ENCODE data around the gene NPFFR1. TPM values are rescaled to one million over a fixed set of nuclear protein-coding genes. Genes with fewer than 3 reads are reported as not detected.

The NPFFR1 gene
- total RNA-seq, 4 donors from 2014 or later, result 0.22 to 0.42 TPM; not detected in 2

DNA sequence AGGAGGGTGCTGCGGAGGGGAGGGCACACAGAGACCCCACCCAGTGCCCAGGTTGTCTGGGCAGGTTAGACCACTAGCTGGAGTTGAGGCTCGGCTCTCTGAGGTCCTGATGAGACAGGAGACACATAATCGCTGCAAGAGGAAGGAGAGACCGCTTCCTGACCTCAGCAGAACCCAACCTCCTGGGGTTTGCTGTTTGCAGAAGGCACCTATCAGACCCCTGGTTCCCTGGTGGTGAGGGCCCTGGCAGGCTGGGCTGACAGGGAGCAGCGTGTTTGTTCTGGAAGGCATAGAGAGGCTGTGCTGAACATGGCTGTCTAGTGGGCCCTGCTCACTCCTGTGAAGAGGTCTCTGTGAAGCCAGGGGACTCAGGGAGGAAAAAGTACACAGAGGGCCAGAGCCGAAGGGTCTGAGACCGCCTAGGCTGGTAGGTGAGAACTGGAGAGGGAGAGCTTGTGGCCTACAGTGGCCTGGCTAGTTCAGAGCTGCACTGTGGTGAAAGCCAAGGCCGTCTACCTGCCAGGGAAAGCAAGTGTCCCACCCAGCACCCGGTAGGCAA lies 39.4 kb upstream of the NPFFR1 start:
- intact Hi-C loops (cut with DNase I; ENCODE audit: low total_unique reads), result no loop called here
- no peak for DNase-seq (ENCODE audit: low spot score in 2 of 2)
- WGBS, 2 donors, result 87 to 93% methylated on average over 9 of the region's 9 CpGs
- H3K4me3 ChIP-seq (ENCODE audit: low read depth, poor library complexity, severe bottlenecking), result no peak overlapping the region
- TF ChIP-seq POLR2A (IDR thresholded peaks at IDR 0.05), result no peak
- TF ChIP-seq, protein P1, sequence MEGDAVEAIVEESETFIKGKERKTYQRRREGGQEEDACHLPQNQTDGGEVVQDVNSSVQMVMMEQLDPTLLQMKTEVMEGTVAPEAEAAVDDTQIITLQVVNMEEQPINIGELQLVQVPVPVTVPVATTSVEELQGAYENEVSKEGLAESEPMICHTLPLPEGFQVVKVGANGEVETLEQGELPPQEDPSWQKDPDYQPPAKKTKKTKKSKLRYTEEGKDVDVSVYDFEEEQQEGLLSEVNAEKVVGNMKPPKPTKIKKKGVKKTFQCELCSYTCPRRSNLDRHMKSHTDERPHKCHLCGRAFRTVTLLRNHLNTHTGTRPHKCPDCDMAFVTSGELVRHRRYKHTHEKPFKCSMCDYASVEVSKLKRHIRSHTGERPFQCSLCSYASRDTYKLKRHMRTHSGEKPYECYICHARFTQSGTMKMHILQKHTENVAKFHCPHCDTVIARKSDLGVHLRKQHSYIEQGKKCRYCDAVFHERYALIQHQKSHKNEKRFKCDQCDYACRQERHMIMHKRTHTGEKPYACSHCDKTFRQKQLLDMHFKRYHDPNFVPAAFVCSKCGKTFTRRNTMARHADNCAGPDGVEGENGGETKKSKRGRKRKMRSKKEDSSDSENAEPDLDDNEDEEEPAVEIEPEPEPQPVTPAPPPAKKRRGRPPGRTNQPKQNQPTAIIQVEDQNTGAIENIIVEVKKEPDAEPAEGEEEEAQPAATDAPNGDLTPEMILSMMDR (IDR thresholded peaks at IDR 0.05), result no peak

DNA sequence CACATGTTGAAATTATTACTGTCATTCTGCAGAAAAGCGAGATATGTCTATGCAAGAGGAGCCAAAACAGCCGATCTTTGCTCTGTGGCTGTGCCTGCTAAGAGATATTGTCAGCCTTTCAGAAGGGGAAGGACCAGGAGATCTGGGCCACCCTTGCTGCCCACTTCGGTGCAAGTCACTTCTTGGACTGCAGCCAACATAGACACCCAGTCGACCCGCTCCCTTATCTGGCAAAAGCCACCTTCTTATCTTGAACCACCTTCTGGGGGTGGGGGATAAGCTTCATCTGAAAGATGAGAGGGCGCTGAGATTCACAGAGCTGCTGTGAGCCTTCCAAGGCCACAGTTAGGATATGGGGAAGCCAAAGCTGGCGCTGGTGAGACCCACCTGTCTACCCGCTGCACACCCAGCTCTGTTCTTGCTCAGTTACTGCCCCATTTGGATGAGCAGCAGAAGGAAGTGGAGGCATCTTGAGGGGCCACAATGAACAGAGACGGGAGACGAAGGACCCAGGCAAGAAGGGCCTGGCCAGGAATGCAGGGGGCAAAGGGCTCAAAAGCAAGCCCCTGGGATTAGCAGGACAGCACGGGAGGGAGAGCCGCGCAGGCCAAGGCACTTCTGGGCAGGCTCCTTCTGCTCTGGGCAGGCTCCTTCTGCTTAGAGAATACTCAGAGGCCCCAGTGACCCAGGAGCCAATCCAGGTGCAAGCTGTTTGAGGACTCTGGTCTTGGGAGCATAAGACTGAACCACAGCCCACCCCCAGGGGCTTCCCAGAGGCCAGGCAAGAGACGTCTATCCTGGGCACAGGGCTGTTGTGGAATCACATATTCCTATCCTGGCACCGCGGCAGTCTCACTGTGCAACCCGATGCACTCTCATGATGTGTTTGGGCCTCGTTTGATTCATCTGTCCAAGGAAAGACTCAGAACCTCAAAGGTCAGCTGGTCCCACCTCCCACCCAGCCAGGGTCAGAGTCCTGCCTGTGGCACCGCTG lies 38.4 kb upstream of the NPFFR1 start:
- WGBS, 2 donors, result 93 to 94% methylated on average over 19 of the region's 19 CpGs
- no peak for TF ChIP-seq POLR2A (IDR thresholded peaks at IDR 0.05)
- TF ChIP-seq, protein P1 (IDR thresholded peaks at IDR 0.05), result no peak
- intact Hi-C loops (cut with DNase I; ENCODE audit: low total_unique reads), result no loop called here
- no peak for DNase-seq (ENCODE audit: low spot score in 2 of 2)
- no peak overlapping the region for H3K4me3 ChIP-seq (ENCODE audit: low read depth, poor library complexity, severe bottlenecking)

DNA sequence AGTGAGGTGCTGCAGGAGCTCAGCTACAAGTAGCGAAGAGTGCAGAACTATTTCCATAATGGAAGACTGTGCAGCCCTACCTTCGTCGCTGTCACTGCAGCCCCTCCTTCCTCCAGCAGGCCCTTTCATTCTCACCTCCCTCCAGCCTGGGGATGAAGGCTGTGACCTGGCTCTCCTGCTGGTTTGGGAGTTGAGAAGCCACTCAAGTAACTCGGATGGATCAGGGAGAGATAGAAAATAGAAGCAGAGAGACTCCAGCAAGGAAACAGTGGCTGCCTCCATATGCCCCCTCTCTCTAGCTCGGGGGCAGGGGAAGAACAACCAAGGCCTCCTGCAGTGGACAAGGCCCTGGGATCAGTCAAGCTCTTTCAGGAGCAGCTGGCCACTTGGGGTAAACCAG lies 37.4 kb upstream of the NPFFR1 start:
- TF ChIP-seq, protein P1 (IDR thresholded peaks at IDR 0.05), result no peak
- no peak for TF ChIP-seq POLR2A (IDR thresholded peaks at IDR 0.05)
- no peak for DNase-seq (ENCODE audit: low spot score in 2 of 2)
- intact Hi-C loops (cut with DNase I; ENCODE audit: low total_unique reads), result no loop called here

DNA sequence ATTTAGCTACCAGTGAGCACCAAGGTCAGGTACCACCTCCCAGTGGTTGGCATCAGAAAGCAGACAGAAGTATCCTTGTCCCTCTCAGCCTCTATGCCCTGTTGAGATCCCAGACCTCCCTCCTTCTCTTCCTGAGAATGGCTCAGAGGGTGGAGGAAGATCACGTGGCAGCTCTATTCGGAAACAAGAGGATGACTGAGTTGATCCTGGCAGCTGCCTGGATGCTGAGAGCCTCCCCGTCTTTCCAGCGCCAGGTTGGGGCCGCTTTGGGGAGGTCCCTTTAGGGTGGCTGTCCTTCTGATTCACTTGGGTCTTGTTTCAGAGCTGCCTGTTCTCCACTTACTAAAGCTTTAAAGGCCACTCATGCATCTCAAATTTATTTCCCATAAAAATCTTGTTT lies 36.9 kb upstream of the NPFFR1 start:
- intact Hi-C loops (cut with DNase I; ENCODE audit: low total_unique reads), result no loop called here
- no peak overlapping the region for H3K4me3 ChIP-seq (ENCODE audit: low read depth, poor library complexity, severe bottlenecking)
- no peak for DNase-seq (ENCODE audit: low spot score in 2 of 2)
- no peak for TF ChIP-seq POLR2A (IDR thresholded peaks at IDR 0.05)
- TF ChIP-seq, protein P1 (IDR thresholded peaks at IDR 0.05), result no peak
- 45 to 77% methylated on average over 5 of the region's 5 CpGs for WGBS, 2 donors

More for the DNA sequence above, 37.4 kb upstream of the NPFFR1 start:
- WGBS, 2 donors, result 80 to 93% methylated on average over 5 of the region's 5 CpGs
- no peak overlapping the region for H3K4me3 ChIP-seq (ENCODE audit: low read depth, poor library complexity, severe bottlenecking)

DNA sequence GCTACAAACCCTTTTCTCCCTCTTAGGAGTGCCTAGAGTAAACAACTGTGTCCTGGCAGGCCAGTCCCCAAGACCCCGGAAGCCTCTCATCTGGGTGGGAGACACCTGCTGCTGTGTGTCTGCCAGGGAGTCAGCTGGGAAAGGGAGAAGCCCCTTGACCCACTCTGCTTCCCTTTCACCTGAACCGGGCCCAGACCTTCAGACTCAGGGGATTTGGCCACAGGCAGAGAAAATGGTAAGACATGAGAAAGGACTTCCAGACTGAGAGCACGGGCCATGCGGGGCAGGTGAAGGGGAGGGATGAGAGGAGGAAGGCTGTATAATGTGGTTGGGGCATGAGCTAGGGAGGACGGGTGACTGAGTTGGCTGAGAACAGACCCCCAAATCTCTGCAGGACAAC lies 36.0 kb upstream of the NPFFR1 start:
- intact Hi-C loops (cut with DNase I; ENCODE audit: low total_unique reads), result no loop called here
- no peak overlapping the region for H3K4me3 ChIP-seq (ENCODE audit: low read depth, poor library complexity, severe bottlenecking)
- WGBS, 2 donors, result 91 to 94% methylated on average over 5 of the region's 5 CpGs
- DNase-seq (ENCODE audit: low spot score in 2 of 2), result no peak
- no peak for TF ChIP-seq POLR2A (IDR thresholded peaks at IDR 0.05)
- TF ChIP-seq, protein P1 (IDR thresholded peaks at IDR 0.05), result no peak

All from lower leg skin (tissue), 4 donors.